ENCODE measurements around the gene NCBP3.

Gene NCBP3

GRCh38 chr17:3845621-3846436, at the start of gene NCBP3:
TSS of gene NCBP3 (minus strand) at chr17:3846246. CDS start at chr17:3846223, 23 bp downstream.
- DNase-seq (ENCODE audit: low read depth, low spot score), result peak; percentile 96

GRCh38 chr17:3895354-3895753, 49.3 kb upstream of the NCBP3 start:
- DNase-seq (ENCODE audit: low read depth, low spot score), result no peak

- DNase-seq (ENCODE audit: low read depth, low spot score), result no peak
These were observed 48.9 kb upstream of the NCBP3 start for GRCh38 chr17:3894911-3895343.

- no peak for DNase-seq (ENCODE audit: low read depth, low spot score)
These were observed 48.1 kb upstream of the NCBP3 start for GRCh38 chr17:3894188-3894587.

GRCh38 chr17:3893720-3894116, 47.7 kb upstream of the NCBP3 start:
- no peak for DNase-seq (ENCODE audit: low read depth, low spot score)

GRCh38 chr17:3893003-3893719, 47.1 kb upstream of the NCBP3 start, which contains the start of gene CAMKK1:
TSS of gene CAMKK1 (minus strand) at chr17:3893053. CDS start at chr17:3885687, 7,366 bp downstream.
- peak; percentile 89 for DNase-seq (ENCODE audit: low read depth, low spot score)

- DNase-seq (ENCODE audit: low read depth, low spot score), result peak; percentile 40
These were observed 46.3 kb upstream of the NCBP3 start for GRCh38 chr17:3892095-3892998.

GRCh38 chr17:3891626-3892094, 45.6 kb upstream of the NCBP3 start:
- DNase-seq (ENCODE audit: low read depth, low spot score), result no peak

GRCh38 chr17:3890878-3891219, 44.8 kb upstream of the NCBP3 start:
- DNase-seq (ENCODE audit: low read depth, low spot score), result no peak

- DNase-seq (ENCODE audit: low read depth, low spot score), result peak; percentile 35
These were observed 44.2 kb upstream of the NCBP3 start for GRCh38 chr17:3890082-3890877.

GRCh38 chr17:3889325-3890012, 43.4 kb upstream of the NCBP3 start:
- no peak for DNase-seq (ENCODE audit: low read depth, low spot score)

- peak; percentile 90 for DNase-seq (ENCODE audit: low read depth, low spot score)
These were observed 42.5 kb upstream of the NCBP3 start for GRCh38 chr17:3888343-3889171.

- no peak for DNase-seq (ENCODE audit: low read depth, low spot score)
These were observed 41.8 kb upstream of the NCBP3 start for GRCh38 chr17:3887804-3888203.

GRCh38 chr17:3887394-3887793, 41.3 kb upstream of the NCBP3 start:
- no peak for DNase-seq (ENCODE audit: low read depth, low spot score)

- no peak for DNase-seq (ENCODE audit: low read depth, low spot score)
These were observed 40.7 kb upstream of the NCBP3 start for GRCh38 chr17:3886776-3887175.

- DNase-seq (ENCODE audit: low read depth, low spot score), result peak; percentile 52
These were observed 39.9 kb upstream of the NCBP3 start for GRCh38 chr17:3885970-3886369.

- DNase-seq (ENCODE audit: low read depth, low spot score), result no peak
These were observed 39.2 kb upstream of the NCBP3 start for GRCh38 chr17:3885271-3885670.

GRCh38 chr17:3884188-3884587, 38.1 kb upstream of the NCBP3 start:
- DNase-seq (ENCODE audit: low read depth, low spot score), result no peak

GRCh38 chr17:3882276-3882675, 36.2 kb upstream of the NCBP3 start:
- no peak for DNase-seq (ENCODE audit: low read depth, low spot score)

All from ELF-1 (cell line).